BLaER1 treated with 17β-estradiol and CSF1 and Interleukin-3, amounts not matched to agents 10 nM and 100 nM (cell line): ENCODE measurements around the gene CLEC4G.

ENCODE experiments used
- H3K27ac ChIP-seq, 11 experiments: shearing (Covaris generic); formaldehyde crosslinking; 2 replicates each; pipeline ENCODE4 v1.8.1; 2022
- H3K27me3 ChIP-seq, 11 experiments: shearing (Covaris generic); formaldehyde crosslinking; 2 replicates each; pipeline ENCODE4 v1.8.1; 2022
- H3K36me3 ChIP-seq, 11 experiments: shearing (Covaris generic); formaldehyde crosslinking; 2 replicates each; pipeline ENCODE4 v1.8.1; 2022
- H3K4me1 ChIP-seq, 10 experiments: shearing (Covaris generic); formaldehyde crosslinking; 2 replicates each; pipeline ENCODE4 v1.8.1; 2022
- H3K4me2 ChIP-seq, 11 experiments: shearing (Covaris generic); formaldehyde crosslinking; 2 replicates each; pipeline ENCODE4 v1.8.1; 2022
- H3K4me3 ChIP-seq, 10 experiments: shearing (Covaris generic); formaldehyde crosslinking; 2 replicates each; pipeline ENCODE4 v1.8.1; 2022
- H3K9ac ChIP-seq, 11 experiments: shearing (Covaris generic); formaldehyde crosslinking; 2 replicates each; pipeline ENCODE4 v1.8.1; 2022
- H3K9me3 ChIP-seq, 11 experiments: shearing (Covaris generic); formaldehyde crosslinking; replicated peaks in 1 of 11; 2 replicates each; pipeline ENCODE4 v1.8.1; 2022
- H4K20me1 ChIP-seq, 11 experiments: shearing (Covaris generic); formaldehyde crosslinking; 2 replicates each; pipeline ENCODE4 v1.8.1; 2022
- Cebpa-rat ChIP-seq, 11 experiments: shearing (Covaris generic); IDR thresholded peaks; 2 replicates each; pipeline ENCODE4 v1.8.1; 2022

Gene CLEC4G

GRCh38 chr19:7709932-7710460 is 21.9 kb downstream of the CLEC4G start:
- Histone ChIP-seq H3K27me3 (no peaks in the 10 kb centered on the region), H4K20me1 (no peaks in the 10 kb centered on the region), H3K27ac (peak overlapping the region in 5 of 11 experiments; percentile 1 to 33 (median 19); a peak in 4 of 22 replicates), H3K4me2 (peak overlapping the region; percentile 33 to 89 (median 59)), H3K4me1 (peaks cover 64 to 83% (median 76%) of the 10 kb centered on the region in 10 experiments), H3K9ac (peak overlapping the region in 3 of 11 experiments; percentile 13 to 27 (median 24); a peak in 2 of 22 replicates), H3K36me3 (no peaks in the 10 kb centered on the region), H3K9me3 (peaks cover 0 to 1% (median 0%) of the 10 kb centered on the region in 11 experiments; a peak in 4 of 22 replicates), H3K4me3 (no peak overlapping the region)
- TF ChIP-seq Cebpa-rat (IDR thresholded peaks at IDR 0.05), result no peak

GRCh38 chr19:7706955-7707456 is 24.9 kb downstream of the CLEC4G start:
- TF ChIP-seq Cebpa-rat (IDR thresholded peaks at IDR 0.05), result no peak
- Histone ChIP-seq H3K4me1 (peaks cover 71 to 91% (median 83%) of the 10 kb centered on the region in 10 experiments), H3K27me3 (no peaks in the 10 kb centered on the region), H4K20me1 (no peaks in the 10 kb centered on the region), H3K27ac (peak overlapping the region; percentile 5 to 90 (median 83); a peak in 19 of 22 replicates), H3K4me3 (no peak overlapping the region; a peak in 2 of 20 replicates), H3K9me3 (no peaks in the 10 kb centered on the region), H3K9ac (peak overlapping the region; percentile 8 to 77 (median 65); a peak in 17 of 22 replicates), H3K36me3 (no peaks in the 10 kb centered on the region), H3K4me2 (peak overlapping the region; percentile 76 to 91 (median 87))

GRCh38 chr19:7706188-7706954 is 25.5 kb downstream of the CLEC4G start:
- H3K36me3 ChIP-seq, result no peaks in the 10 kb centered on the region
- H3K4me1 ChIP-seq, result peaks cover 76 to 96% (median 87%) of the 10 kb centered on the region in 10 experiments
- H3K4me2 ChIP-seq, result peak overlapping the region; percentile 76 to 91 (median 87)
- peak overlapping the region; percentile 56 to 90 (median 83); a peak in 21 of 22 replicates for H3K27ac ChIP-seq
- H3K27me3 ChIP-seq, result no peaks in the 10 kb centered on the region
- TF ChIP-seq Cebpa-rat (IDR thresholded peaks at IDR 0.05), result peak in 2 of 11 experiments; percentile 37 to 40; a peak in 2 of 22 replicates
- H3K4me3 ChIP-seq, result peak overlapping the region in 4 of 10 experiments; percentile 13 to 30 (median 16); a peak in 4 of 20 replicates
- H4K20me1 ChIP-seq, result no peaks in the 10 kb centered on the region
- peak overlapping the region; percentile 34 to 77 (median 70); a peak in 20 of 22 replicates for H3K9ac ChIP-seq
- no peaks in the 10 kb centered on the region for H3K9me3 ChIP-seq

GRCh38 chr19:7705387-7706187 is 26.3 kb downstream of the CLEC4G start:
- H4K20me1 ChIP-seq, result no peaks in the 10 kb centered on the region
- no peaks in the 10 kb centered on the region for H3K9me3 ChIP-seq
- TF ChIP-seq Cebpa-rat (IDR thresholded peaks at IDR 0.05), result no peak
- peak overlapping the region; percentile 56 to 90 (median 83); a peak in 21 of 22 replicates for H3K27ac ChIP-seq
- peak overlapping the region in 4 of 10 experiments; percentile 13 to 30 (median 16); a peak in 4 of 20 replicates for H3K4me3 ChIP-seq
- no peaks in the 10 kb centered on the region for H3K36me3 ChIP-seq
- peak overlapping the region; percentile 34 to 77 (median 70); a peak in 21 of 22 replicates for H3K9ac ChIP-seq
- H3K4me1 ChIP-seq, result peaks cover 77 to 98% (median 89%) of the 10 kb centered on the region in 10 experiments
- H3K27me3 ChIP-seq, result no peaks in the 10 kb centered on the region
- peak overlapping the region; percentile 76 to 91 (median 87) for H3K4me2 ChIP-seq

- Histone ChIP-seq H3K27ac (peak overlapping the region in 9 of 11 experiments; percentile 76 to 90 (median 85); a peak in 17 of 22 replicates), H3K4me3 (no peak overlapping the region), H3K4me2 (peak overlapping the region in 10 of 11 experiments; percentile 78 to 91 (median 88); a peak in 18 of 22 replicates), H3K36me3 (no peaks in the 10 kb centered on the region), H3K9ac (peak overlapping the region in 7 of 11 experiments; percentile 8 to 77 (median 70); a peak in 7 of 22 replicates), H3K27me3 (no peaks in the 10 kb centered on the region), H3K4me1 (peaks cover 66 to 97% (median 84%) of the 10 kb centered on the region in 10 experiments), H4K20me1 (no peaks in the 10 kb centered on the region), H3K9me3 (no peaks in the 10 kb centered on the region)
- TF ChIP-seq Cebpa-rat (IDR thresholded peaks at IDR 0.05), result no peak
These were observed 27.4 kb downstream of the CLEC4G start for GRCh38 chr19:7704280-7705060.

DNA sequence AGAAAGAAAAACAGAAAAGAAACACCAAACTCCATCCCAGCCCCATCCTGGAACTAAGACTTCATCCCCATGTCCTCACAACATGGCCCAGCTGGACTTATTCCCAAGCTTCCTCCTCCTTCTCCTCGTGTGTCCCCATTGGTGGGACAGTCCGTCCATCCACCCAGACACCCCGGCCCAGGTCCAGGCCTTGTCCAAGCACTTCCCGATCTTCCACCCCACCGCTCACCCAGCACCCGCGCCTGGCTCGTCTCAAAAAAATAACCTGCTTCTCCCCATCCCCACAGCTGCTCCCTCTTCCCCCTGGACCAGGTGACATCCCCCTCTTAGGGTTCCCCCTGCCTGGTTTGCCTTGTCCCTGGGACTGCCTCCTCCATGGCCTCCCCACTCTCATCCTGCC is 28.6 kb downstream of the CLEC4G start:
- H3K4me3 ChIP-seq, result no peak overlapping the region
- peak overlapping the region in 7 of 11 experiments; percentile 4 to 89 (median 84); a peak in 11 of 22 replicates for H3K4me2 ChIP-seq
- TF ChIP-seq Cebpa-rat (IDR thresholded peaks at IDR 0.05), result no peak
- H3K4me1 ChIP-seq, result peaks cover 60 to 97% (median 82%) of the 10 kb centered on the region in 10 experiments
- H4K20me1 ChIP-seq, result no peaks in the 10 kb centered on the region
- peaks cover 0 to 5% (median 0%) of the 10 kb centered on the region in 11 experiments; a peak in 2 of 22 replicates for H3K27me3 ChIP-seq
- H3K9ac ChIP-seq, result peak overlapping the region in 4 of 11 experiments; percentile 8 to 41 (median 28); a peak in 4 of 22 replicates
- H3K27ac ChIP-seq, result peak overlapping the region in 9 of 11 experiments; percentile 22 to 90 (median 83); a peak in 16 of 22 replicates
- no peaks in the 10 kb centered on the region for H3K9me3 ChIP-seq
- no peaks in the 10 kb centered on the region for H3K36me3 ChIP-seq

GRCh38 chr19:7701654-7702457 is 30.1 kb downstream of the CLEC4G start, which contains the start of gene FCER2:
FCER2 (minus strand) TSS chr19:7702131; CDS start chr19:7699760, 2,371 bp downstream.
- no peaks in the 10 kb centered on the region for H4K20me1 ChIP-seq
- H3K9me3 ChIP-seq, result no peaks in the 10 kb centered on the region
- peaks cover 45 to 94% (median 68%) of the 10 kb centered on the region in 10 experiments for H3K4me1 ChIP-seq
- peak within 1 kb of the TSS; percentile 43 to 93 (median 62) for H3K4me2 ChIP-seq
- H3K4me3 ChIP-seq, result no peak within 1 kb of the TSS
- H3K36me3 ChIP-seq, result no peaks in the 10 kb centered on the region
- TF ChIP-seq Cebpa-rat (IDR thresholded peaks at IDR 0.05), result no peak
- H3K9ac ChIP-seq, result peak within 1 kb of the TSS in 10 of 11 experiments; percentile 32 to 64 (median 48); a peak in 14 of 22 replicates
- peaks cover 0 to 5% (median 0%) of the 10 kb centered on the region in 11 experiments; a peak in 3 of 22 replicates for H3K27me3 ChIP-seq
- peak within 1 kb of the TSS; percentile 33 to 90 (median 73); a peak in 21 of 22 replicates for H3K27ac ChIP-seq
